ENCODE data around the gene TRIM47. TPM values are rescaled to one million over a fixed set of nuclear protein-coding genes. Genes with fewer than 3 reads are reported as not detected.
"Not testable (repeated sequence)": the region's sequence is repeated elsewhere in the genome, so short reads cannot be mapped to it uniquely, and the experiment has no call there.

Gene TRIM47
- total and polyA plus RNA-seq, 3 donors from 2014 or later: 18.3 to 48.6 (median 43.5) TPM

DNA sequence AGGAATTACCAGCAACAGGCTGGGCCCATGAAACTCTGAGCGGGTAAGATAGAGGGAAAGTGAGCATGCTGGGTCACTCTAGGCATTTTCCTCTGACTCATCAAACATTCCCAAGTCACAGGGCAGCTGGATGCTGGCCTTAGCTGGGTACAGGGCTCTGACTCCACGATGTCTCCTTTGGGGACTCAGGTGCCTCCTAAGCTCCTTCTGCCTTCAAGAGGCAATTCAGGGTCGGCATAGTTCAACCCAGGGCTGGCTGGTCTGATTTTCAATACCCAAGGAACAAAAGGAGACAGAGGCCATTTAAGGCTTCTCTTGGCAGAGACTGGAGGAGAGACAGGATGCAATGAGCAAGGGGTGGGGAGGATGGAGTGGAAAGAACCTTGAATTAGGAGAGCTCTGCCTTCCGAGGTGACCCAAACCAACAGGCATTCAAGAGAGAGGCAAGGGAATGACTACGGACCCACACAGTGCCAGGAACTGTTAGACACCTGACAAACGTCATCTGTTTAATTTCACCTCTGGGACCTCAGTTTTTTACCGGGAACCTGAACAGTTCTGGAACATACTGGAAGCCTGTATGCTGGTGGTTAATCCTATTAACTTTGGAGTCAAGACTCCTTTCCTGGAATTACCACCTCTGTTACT is 24.2 kb downstream of the TRIM47 start:
- H3K36me3 ChIP-seq (ENCODE audit: low read depth, missing control alignments): no peaks in the 10 kb centered on the region
- H3K4me3 ChIP-seq: peak overlapping the region; percentile 75 to 87
- H3K27me3 ChIP-seq: no peaks in the 10 kb centered on the region
- TF ChIP-seq, protein P1, sequence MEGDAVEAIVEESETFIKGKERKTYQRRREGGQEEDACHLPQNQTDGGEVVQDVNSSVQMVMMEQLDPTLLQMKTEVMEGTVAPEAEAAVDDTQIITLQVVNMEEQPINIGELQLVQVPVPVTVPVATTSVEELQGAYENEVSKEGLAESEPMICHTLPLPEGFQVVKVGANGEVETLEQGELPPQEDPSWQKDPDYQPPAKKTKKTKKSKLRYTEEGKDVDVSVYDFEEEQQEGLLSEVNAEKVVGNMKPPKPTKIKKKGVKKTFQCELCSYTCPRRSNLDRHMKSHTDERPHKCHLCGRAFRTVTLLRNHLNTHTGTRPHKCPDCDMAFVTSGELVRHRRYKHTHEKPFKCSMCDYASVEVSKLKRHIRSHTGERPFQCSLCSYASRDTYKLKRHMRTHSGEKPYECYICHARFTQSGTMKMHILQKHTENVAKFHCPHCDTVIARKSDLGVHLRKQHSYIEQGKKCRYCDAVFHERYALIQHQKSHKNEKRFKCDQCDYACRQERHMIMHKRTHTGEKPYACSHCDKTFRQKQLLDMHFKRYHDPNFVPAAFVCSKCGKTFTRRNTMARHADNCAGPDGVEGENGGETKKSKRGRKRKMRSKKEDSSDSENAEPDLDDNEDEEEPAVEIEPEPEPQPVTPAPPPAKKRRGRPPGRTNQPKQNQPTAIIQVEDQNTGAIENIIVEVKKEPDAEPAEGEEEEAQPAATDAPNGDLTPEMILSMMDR (IDR thresholded peaks at IDR 0.05): no peak
- no peak for TF ChIP-seq POLR2A (IDR thresholded peaks at IDR 0.05)
- DNase-seq: peak; percentile 58
- H3K9me3 ChIP-seq: no peaks in the 10 kb centered on the region
- peaks cover 31% of the 10 kb centered on the region for H3K4me1 ChIP-seq
- peak overlapping the region; percentile 96 to 97 for H3K27ac ChIP-seq
- 11 to 15% methylated on average over 7 of the region's 7 CpGs for WGBS, 2 donors
- intact Hi-C loops (cut with DNase I; ENCODE audit: low total_unique reads): no loop called here

DNA sequence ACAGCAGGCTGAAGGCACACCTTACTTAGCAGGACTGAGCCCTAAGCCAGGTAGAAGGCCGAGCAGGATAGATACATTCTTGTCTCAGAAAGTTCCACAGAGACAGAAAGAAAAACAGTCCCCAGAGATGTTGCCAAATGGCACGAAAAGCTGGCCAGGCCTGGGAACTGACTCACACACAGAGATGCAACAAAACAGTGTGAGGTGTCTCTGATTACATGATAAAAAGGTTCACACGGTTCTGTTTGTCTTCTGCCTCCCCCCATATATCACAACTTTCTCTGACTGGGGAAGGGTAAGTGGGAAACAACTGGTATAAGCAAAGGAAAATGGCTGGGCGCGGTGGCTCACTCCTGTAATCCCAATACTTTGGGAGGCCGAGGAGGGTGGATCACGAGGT is 24.9 kb downstream of the TRIM47 start:
- intact Hi-C loops (cut with DNase I; ENCODE audit: low total_unique reads): no loop called here
- 68 to 78% methylated on average over 7 of the region's 7 CpGs for WGBS, 2 donors
- no peaks in the 10 kb centered on the region for H3K27me3 ChIP-seq
- TF ChIP-seq POLR2A (IDR thresholded peaks at IDR 0.05): no peak
- TF ChIP-seq, protein P1 (IDR thresholded peaks at IDR 0.05): no peak
- no peaks in the 10 kb centered on the region for H3K9me3 ChIP-seq
- H3K36me3 ChIP-seq (ENCODE audit: low read depth, missing control alignments): no peaks in the 10 kb centered on the region
- DNase-seq: no peak
- peaks cover 39% of the 10 kb centered on the region for H3K4me1 ChIP-seq
- peak overlapping the region in 1 of 2 donors; percentile 97 for H3K27ac ChIP-seq
- H3K4me3 ChIP-seq: no peak overlapping the region

DNA sequence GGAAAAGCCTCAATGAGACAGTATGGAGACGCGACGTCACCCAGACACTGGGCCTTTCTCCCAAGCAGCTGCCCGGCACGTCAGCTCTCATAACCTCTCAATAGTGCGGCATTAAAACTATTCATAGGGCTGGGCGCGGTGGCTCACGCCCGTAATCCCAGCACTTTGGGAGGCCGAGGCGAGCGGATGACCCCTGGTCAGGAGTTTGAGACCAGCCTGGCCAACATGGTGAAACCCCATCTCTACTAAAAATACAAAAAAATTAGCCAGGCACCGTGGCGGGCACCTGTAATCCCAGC is 26.7 kb downstream of the TRIM47 start:
- peaks cover 48% of the 10 kb centered on the region for H3K4me1 ChIP-seq
- H3K27me3 ChIP-seq; DNase-seq; intact Hi-C loops (cut with DNase I; ENCODE audit: low total_unique reads); H3K4me3 ChIP-seq; H3K9me3 ChIP-seq; H3K27ac ChIP-seq; H3K36me3 ChIP-seq (ENCODE audit: low read depth, missing control alignments): not testable (repeated sequence)
- 92 to 97% methylated on average over 15 of the region's 15 CpGs for WGBS, 2 donors

DNA sequence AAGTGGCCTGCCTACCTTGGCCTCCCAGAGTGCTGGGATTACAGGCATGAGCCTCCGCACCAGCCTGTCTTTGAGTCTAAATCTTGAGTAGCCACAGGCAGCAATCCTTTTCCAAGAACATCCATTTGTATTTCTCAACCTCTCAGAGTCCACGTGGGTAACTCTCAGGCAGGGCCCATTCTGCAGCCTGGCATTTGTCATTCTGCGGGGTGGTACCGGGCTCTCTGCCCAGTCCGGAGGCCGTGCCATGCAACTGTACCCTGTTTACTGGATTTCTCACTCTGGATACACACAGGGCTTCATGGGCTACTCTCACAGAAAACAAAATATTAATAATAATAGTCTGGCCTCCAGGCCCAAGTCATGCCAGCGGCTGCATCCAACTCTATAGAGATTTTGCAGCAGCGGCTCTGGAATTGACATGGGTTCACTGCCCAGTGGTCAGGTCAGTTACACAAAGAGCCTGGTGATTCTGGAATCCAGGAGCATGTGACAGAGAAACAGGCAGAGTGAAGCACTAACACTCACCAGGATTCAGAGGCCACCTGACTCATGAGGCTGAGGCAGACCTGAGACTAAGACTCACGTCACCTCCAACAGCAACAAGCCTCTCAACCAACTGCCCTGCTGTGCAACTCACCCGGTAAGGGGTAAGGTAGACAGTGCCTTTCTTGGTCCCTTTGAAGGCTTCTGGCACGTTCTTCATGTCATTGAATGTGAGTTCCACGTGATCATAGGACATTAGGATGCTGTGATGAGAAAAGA is 27.3 kb downstream of the TRIM47 start:
- Histone ChIP-seq H3K4me3 (no peak overlapping the region), H3K36me3 (ENCODE audit: low read depth, missing control alignments) (no peaks in the 10 kb centered on the region), H3K27ac (no peak overlapping the region), H3K27me3 (no peaks in the 10 kb centered on the region), H3K9me3 (no peaks in the 10 kb centered on the region), H3K4me1 (peaks cover 43% of the 10 kb centered on the region)
- intact Hi-C loops (cut with DNase I; ENCODE audit: low total_unique reads): no loop called here
- TF ChIP-seq POLR2A (IDR thresholded peaks at IDR 0.05): no peak
- TF ChIP-seq, protein P1 (IDR thresholded peaks at IDR 0.05): no peak
- DNase-seq: no peak
- 85 to 89% methylated on average over 12 of the region's 12 CpGs for WGBS, 2 donors

DNA sequence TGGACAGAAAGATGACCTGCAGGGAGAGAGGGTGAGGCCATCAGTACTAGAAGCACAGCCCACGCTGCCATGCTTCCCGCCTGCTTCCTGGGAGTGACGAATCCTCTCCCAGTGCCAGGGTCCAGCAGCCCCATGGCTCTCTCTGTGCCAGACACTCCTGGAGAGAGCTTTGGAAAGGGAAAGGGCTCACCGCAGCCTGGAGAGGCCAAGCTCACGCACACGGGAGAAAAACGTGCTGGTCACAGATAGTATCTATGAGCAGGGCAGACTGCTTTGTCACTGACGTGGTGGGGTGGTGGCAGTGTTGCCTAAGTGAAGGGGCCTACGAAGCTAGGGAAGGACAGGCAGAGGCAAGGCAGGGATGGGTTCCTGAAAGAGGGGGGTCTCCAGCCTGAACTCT is 28.7 kb downstream of the TRIM47 start:
- no peaks in the 10 kb centered on the region for H3K36me3 ChIP-seq (ENCODE audit: low read depth, missing control alignments)
- peak overlapping the region; percentile 67 to 79 for H3K27ac ChIP-seq
- TF ChIP-seq POLR2A (IDR thresholded peaks at IDR 0.05): no peak
- TF ChIP-seq, protein P1 (IDR thresholded peaks at IDR 0.05): no peak
- no peaks in the 10 kb centered on the region for H3K27me3 ChIP-seq
- intact Hi-C loops (cut with DNase I; ENCODE audit: low total_unique reads): loop anchor here (10.0 kb wide), 1 partner anchor 75 kb away; a partner anchor contains a TSS
- DNase-seq: no peak
- no peaks in the 10 kb centered on the region for H3K9me3 ChIP-seq
- peaks cover 54% of the 10 kb centered on the region for H3K4me1 ChIP-seq
- 40 to 58% methylated on average over 5 to 9 of the region's 9 CpGs for WGBS, 2 donors
- H3K4me3 ChIP-seq: no peak overlapping the region
